ENCODE results near the gene SPOCK1.

DNA sequence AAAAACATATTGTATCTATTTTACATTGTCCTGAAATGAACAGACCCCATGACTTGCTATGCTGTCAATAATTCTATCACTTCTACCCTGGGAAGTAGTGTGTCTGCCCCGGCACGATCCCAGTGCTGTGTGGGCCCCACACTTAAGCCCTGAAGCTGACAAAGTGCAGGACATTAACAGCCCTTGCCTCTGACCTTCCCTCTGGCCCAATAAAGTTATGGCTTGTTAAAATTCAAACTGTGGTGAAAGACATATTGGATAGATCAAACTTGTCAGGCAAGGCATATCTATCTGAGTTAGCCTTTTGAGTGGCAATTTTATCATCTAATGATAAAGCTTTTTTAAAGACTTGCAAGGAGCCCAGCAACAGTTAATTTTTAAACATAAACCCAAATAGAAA lies 229.2 kb downstream of the SPOCK1 start:
- TF ChIP-seq POLR2A (IDR thresholded peaks at IDR 0.05) = no peak
- TF ChIP-seq, protein P1, sequence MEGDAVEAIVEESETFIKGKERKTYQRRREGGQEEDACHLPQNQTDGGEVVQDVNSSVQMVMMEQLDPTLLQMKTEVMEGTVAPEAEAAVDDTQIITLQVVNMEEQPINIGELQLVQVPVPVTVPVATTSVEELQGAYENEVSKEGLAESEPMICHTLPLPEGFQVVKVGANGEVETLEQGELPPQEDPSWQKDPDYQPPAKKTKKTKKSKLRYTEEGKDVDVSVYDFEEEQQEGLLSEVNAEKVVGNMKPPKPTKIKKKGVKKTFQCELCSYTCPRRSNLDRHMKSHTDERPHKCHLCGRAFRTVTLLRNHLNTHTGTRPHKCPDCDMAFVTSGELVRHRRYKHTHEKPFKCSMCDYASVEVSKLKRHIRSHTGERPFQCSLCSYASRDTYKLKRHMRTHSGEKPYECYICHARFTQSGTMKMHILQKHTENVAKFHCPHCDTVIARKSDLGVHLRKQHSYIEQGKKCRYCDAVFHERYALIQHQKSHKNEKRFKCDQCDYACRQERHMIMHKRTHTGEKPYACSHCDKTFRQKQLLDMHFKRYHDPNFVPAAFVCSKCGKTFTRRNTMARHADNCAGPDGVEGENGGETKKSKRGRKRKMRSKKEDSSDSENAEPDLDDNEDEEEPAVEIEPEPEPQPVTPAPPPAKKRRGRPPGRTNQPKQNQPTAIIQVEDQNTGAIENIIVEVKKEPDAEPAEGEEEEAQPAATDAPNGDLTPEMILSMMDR (IDR thresholded peaks at IDR 0.05) = no peak

All from transverse colon (tissue), 3 donors.